ENCODE measurements around the gene PPME1.

DNA sequence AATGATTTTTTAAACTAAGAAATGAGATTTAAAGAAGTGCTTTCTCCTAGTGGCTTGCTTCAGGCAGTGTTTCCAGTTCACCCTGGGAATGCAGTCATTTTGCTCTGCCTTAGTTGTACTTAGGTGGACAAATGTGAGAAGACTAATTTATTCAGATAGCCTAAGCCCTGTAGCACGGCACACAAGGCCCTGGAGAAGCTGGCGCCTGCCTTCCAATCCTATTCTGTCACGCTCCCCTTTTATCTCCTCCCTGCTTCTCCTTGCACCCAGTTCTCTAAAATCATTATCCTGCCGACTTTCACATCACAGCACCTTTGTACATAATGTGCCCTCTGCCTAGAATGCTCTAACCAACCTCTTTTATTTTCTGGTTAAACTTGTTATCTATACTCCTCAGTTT, 64.0 kb downstream of the PPME1 start:
- TF ChIP-seq, protein P1, sequence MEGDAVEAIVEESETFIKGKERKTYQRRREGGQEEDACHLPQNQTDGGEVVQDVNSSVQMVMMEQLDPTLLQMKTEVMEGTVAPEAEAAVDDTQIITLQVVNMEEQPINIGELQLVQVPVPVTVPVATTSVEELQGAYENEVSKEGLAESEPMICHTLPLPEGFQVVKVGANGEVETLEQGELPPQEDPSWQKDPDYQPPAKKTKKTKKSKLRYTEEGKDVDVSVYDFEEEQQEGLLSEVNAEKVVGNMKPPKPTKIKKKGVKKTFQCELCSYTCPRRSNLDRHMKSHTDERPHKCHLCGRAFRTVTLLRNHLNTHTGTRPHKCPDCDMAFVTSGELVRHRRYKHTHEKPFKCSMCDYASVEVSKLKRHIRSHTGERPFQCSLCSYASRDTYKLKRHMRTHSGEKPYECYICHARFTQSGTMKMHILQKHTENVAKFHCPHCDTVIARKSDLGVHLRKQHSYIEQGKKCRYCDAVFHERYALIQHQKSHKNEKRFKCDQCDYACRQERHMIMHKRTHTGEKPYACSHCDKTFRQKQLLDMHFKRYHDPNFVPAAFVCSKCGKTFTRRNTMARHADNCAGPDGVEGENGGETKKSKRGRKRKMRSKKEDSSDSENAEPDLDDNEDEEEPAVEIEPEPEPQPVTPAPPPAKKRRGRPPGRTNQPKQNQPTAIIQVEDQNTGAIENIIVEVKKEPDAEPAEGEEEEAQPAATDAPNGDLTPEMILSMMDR (IDR thresholded peaks at IDR 0.05 in 2 of 3, conservative IDR thresholded peaks at IDR 0.05 in 1 of 3; ENCODE audit: borderline replicate concordance in 1 of 3, insufficient read depth in 1 of 3, low read depth in 2 of 3, low read length in 2 of 3): no peak
- TF ChIP-seq EZH2 (IDR thresholded peaks at IDR 0.05) (no peak), ELF1 (IDR thresholded peaks at IDR 0.05; ENCODE audit: borderline replicate concordance, low read depth) (no peak), CBX3 (IDR thresholded peaks at IDR 0.05; ENCODE audit: low read depth) (no peak), POLR2A (IDR thresholded peaks at IDR 0.05; ENCODE audit: borderline replicate concordance, extremely low read depth, insufficient read depth, insufficient read length) (no peak), EZH2phosphoT487 (IDR thresholded peaks at IDR 0.05; ENCODE audit: borderline replicate concordance) (no peak), TCF7L2 (IDR thresholded peaks at IDR 0.05; ENCODE audit: borderline replicate concordance, extremely low read depth, insufficient read depth, insufficient read length) (no peak), RAD21 (IDR thresholded peaks at IDR 0.05; ENCODE audit: low read depth) (no peak), JUND (IDR thresholded peaks at IDR 0.05) (no peak), SRF (IDR thresholded peaks at IDR 0.05; ENCODE audit: low read depth) (no peak), CEBPB (IDR thresholded peaks at IDR 0.05; ENCODE audit: low read depth) (no peak), YY1 (IDR thresholded peaks at IDR 0.05; ENCODE audit: extremely low read depth, insufficient replicate concordance, low read depth, low read length) (no peak)
- TF ChIP-seq, protein P2, sequence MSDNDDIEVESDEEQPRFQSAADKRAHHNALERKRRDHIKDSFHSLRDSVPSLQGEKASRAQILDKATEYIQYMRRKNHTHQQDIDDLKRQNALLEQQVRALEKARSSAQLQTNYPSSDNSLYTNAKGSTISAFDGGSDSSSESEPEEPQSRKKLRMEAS (IDR thresholded peaks at IDR 0.05): no peak
